GM12801 (cell line): ENCODE measurements around the gene ETV6.

Experiments
- CTCF ChIP-seq: IDR thresholded peaks from one replicate; pipeline ENCODE4 v1.5.1; 2011; ENCODE audit warnings: control low read depth; ENCODE audit not compliant: insufficient read length; ENCODE audit errors: extremely low read depth

ETV6 gene

GRCh38 chr12:11777451-11777850, 128.0 kb downstream of the ETV6 start:
- TF ChIP-seq CTCF = no peak

GRCh38 chr12:11777962-11778361, 128.5 kb downstream of the ETV6 start:
- no peak for TF ChIP-seq CTCF

- no peak for TF ChIP-seq CTCF
These were observed 129.5 kb downstream of the ETV6 start for GRCh38 chr12:11778713-11779685.

- no peak for TF ChIP-seq CTCF
These were observed 131.1 kb downstream of the ETV6 start for GRCh38 chr12:11780521-11781101.

- TF ChIP-seq CTCF = no peak
These were observed 133.5 kb downstream of the ETV6 start for GRCh38 chr12:11782914-11783420.

GRCh38 chr12:11785712-11786111, 136.2 kb downstream of the ETV6 start:
- TF ChIP-seq CTCF = no peak

- TF ChIP-seq CTCF = no peak
These were observed 137.3 kb downstream of the ETV6 start for GRCh38 chr12:11786638-11787365.
